ENCODE data around the gene CHRND.

Gene CHRND

GRCh38 chr2:232484628-232485347 lies 41.2 kb upstream of the CHRND start:
- Mint-ChIP-seq H3K27me3 (peaks cover 74% of the 10 kb centered on the region), H3K36me3 (no peaks in the 10 kb centered on the region), H3K27ac (no peak overlapping the region), H3K4me3 (no peak overlapping the region), H3K4me1 (peaks cover 14% of the 10 kb centered on the region), H3K9me3 (no peaks in the 10 kb centered on the region)
- peak; percentile 16 for DNase-seq
- CTCF ChIA-PET = no interaction called here

DNA sequence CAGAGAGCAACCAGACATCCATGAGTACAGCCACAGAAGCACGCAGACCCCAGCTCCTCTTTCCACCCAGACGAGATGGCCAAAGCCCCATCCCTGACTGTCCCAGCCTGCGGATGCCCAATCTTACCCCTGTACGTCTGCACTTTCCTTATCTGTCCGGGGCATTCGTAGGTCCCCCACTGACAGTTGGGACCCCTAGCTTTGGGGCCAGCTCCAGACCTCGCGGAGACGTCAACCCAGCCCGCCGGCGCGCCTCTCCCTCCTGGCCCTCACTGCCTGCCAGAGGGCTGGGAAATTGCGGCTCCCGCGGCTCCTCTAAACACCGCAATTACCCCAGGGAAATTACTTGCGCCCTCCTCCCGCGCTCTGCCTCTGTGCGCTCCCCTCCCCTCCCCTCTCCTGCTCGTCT lies 40.6 kb upstream of the CHRND start:
- Mint-ChIP-seq H3K27me3 (peaks cover 80% of the 10 kb centered on the region), H3K4me3 (no peak overlapping the region), H3K27ac (no peak overlapping the region)

GRCh38 chr2:232485757-232486557 lies 40.0 kb upstream of the CHRND start:
- Mint-ChIP-seq H3K36me3 (no peaks in the 10 kb centered on the region), H3K9me3 (no peaks in the 10 kb centered on the region), H3K27ac (no peak overlapping the region), H3K4me3 (no peak overlapping the region), H3K27me3 (peaks cover 85% of the 10 kb centered on the region), H3K4me1 (peaks cover 14% of the 10 kb centered on the region)
- DNase-seq = peak; percentile 20
- CTCF ChIA-PET = no interaction called here

More for the DNA sequence above, 40.6 kb upstream of the CHRND start:
- no peaks in the 10 kb centered on the region for H3K9me3 Mint-ChIP-seq
- DNase-seq = peak; percentile 19
- CTCF ChIA-PET = no interaction called here
- H3K36me3 Mint-ChIP-seq = no peaks in the 10 kb centered on the region
- peaks cover 14% of the 10 kb centered on the region for H3K4me1 Mint-ChIP-seq

- H3K27me3 Mint-ChIP-seq = peaks cover 89% of the 10 kb centered on the region
These were observed 39.2 kb upstream of the CHRND start for GRCh38 chr2:232486558-232487384.

DNA sequence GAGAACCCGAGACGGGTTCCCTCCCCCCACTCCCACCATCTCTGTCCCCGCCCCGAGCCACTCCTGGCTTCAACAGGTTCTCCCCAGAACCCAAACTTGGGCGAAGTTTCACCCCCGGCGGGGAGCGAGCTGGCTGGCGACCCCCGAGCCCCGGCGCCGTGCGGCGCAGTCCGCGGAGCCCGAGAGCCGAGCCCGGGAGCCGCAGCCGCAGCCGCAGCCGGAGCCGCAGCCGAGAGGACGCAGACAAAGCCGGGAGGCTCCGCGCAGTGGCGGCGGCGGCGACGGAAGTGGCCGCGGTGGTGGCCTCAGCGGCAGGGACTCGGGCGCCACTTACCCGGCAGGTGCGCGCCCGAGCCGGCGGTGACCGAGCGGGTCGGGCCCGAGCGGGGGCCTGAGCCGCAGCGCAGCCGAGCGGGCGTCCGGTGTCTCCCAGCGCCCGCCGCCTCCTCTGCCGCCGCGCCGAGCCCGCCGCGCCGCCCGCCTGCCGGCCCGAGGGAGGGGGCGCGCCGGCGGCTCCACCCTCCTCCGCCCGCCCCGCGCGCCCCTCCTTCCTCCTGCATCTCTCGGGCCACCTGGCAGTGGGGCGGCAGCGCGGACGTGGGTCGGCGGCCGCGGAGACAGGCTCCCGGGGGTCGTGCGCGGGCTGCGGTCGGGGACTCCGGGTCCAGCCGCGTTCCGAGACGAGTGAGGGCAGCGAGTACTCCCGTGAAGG lies 38.4 kb upstream of the CHRND start, which contains the start of gene ECEL1:
TSS of gene ECEL1 (minus strand) at position 450 of the 712 bp plus-strand sequence. CDS start 1,181 bp downstream, outside the sequence.
- CTCF ChIA-PET = no interaction called here
- Mint-ChIP-seq H3K9me3 (no peaks in the 10 kb centered on the region), H3K4me1 (peaks cover 14% of the 10 kb centered on the region), H3K36me3 (no peaks in the 10 kb centered on the region), H3K27me3 (peaks cover 88% of the 10 kb centered on the region), H3K27ac (peak within 1 kb of the TSS; percentile 8), H3K4me3 (peak within 1 kb of the TSS; percentile 29)
- no peak for DNase-seq

More at GRCh38 chr2:232486558-232487384, 39.2 kb upstream of the CHRND start:
- Mint-ChIP-seq H3K9me3 (no peaks in the 10 kb centered on the region), H3K36me3 (no peaks in the 10 kb centered on the region), H3K27ac (no peak overlapping the region), H3K4me3 (no peak overlapping the region), H3K4me1 (peaks cover 14% of the 10 kb centered on the region)
- CTCF ChIA-PET = no interaction called here
- no peak for DNase-seq

DNA sequence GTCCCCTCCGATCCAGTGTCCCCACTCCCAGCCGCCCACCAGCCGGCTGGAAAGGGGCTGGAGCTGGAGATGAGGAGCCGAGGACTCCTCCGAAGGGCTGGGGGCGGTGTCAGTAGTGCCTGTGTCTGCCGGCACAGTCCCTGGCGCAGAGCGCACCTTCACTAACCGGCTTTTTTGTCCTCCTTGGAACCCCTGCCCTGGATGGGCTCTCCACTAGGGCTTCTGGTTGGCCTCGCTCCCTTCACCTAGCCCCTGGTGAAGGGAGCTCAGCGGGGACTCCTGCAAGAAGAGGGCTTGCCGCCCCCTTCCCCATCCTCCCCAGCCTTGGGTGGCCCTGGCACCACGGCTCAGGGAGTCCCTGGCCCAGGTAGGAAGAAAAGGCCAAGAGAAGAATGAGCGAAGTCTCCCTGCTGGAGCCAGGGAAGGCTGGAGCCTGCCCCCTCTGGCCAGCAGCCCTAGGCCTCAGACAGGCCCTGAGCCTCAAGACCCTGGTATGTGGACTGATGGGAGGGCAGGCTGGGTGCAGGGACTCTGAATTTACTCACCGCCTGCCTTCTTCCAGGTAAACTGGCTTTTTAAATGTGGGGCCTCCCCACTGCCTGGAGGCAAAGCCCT lies 37.8 kb upstream of the CHRND start:
- no peak for DNase-seq
- CTCF ChIA-PET = no interaction called here
- no peaks in the 10 kb centered on the region for H3K9me3 Mint-ChIP-seq
- H3K27me3 Mint-ChIP-seq = peaks cover 84% of the 10 kb centered on the region
- no peak overlapping the region for H3K4me3 Mint-ChIP-seq
- peaks cover 14% of the 10 kb centered on the region for H3K4me1 Mint-ChIP-seq
- no peak overlapping the region for H3K27ac Mint-ChIP-seq
- no peaks in the 10 kb centered on the region for H3K36me3 Mint-ChIP-seq

DNA sequence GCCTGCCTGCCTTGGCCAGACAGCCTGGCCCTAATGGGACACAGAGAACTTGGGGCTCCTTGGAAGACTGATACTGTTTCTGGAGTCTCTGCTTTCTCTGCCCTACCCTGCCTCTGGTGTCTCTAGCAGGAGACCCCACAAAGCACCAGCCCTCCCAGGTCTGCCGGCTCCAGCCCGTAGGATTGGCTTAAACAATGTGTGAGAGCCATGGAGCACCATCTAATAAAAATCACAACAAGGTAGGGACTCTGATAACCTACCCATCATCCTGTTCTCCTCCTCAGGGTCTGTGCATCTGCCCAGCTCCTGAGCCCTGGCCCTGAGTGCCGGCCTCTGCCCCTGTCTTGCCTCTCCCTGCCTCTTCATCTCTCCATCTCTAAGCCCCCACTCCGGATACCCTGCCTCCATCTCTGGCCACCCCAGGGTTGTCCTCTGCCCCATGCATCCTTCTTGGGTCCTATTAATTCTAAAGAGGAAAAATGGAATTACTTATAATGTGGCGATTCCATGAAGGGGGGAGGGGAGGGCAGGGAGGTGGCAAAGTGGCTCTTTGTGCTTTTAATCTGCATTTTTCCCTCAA lies 37.1 kb upstream of the CHRND start:
- Mint-ChIP-seq H3K27me3 (peaks cover 81% of the 10 kb centered on the region), H3K27ac (peak overlapping the region; percentile 8), H3K36me3 (no peaks in the 10 kb centered on the region), H3K9me3 (no peaks in the 10 kb centered on the region), H3K4me3 (peak overlapping the region; percentile 29), H3K4me1 (peaks cover 14% of the 10 kb centered on the region)
- CTCF ChIA-PET = no interaction called here
- no peak for DNase-seq

DNA sequence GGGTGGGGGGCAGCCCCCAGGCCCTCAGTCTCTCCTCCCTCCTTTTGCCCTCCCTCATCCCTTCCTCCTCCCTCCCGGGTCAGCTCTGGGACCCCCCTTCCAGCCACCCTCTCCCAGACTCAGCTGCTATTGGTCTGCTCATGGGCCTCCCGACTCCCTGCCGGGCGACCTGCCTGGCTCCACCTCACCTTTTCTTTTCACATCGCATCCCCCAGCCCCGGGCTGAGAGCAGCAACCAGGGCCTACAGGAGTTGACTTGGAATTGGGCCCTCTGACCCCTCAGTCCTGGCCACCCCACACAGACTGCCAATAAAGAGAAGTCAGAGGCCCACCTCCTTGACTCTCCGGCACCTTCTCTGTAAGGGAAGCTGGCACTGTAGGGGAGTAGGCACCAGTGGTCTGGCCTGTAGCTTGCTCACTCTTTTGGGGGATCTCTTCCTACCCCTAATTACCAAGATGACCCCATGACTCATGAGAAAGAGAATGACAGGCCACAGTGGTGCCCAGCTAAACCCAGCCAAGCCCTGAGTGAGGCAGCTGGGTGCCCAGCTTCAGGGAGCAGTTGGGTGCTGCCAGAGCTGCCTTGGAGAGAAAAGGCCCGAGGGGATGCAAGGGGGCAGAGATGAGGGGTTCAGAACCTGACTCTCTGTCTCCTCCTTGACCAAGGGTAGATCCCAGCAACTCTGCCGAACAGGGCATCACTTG lies 36.3 kb upstream of the CHRND start:
- no peaks in the 10 kb centered on the region for H3K9me3 Mint-ChIP-seq
- H3K4me3 Mint-ChIP-seq = no peak overlapping the region
- H3K4me1 Mint-ChIP-seq = peaks cover 14% of the 10 kb centered on the region
- H3K27ac Mint-ChIP-seq = no peak overlapping the region
- CTCF ChIA-PET = interaction anchor here (1.2 kb wide), 1 partner anchor 34 kb away, joined by 3 read pairs; no protein-coding TSS in a partner anchor
- DNase-seq = peak; percentile 11
- H3K36me3 Mint-ChIP-seq = no peaks in the 10 kb centered on the region
- peaks cover 72% of the 10 kb centered on the region for H3K27me3 Mint-ChIP-seq

GRCh38 chr2:232490221-232491138 lies 35.5 kb upstream of the CHRND start:
- Mint-ChIP-seq H3K9me3 (no peaks in the 10 kb centered on the region), H3K27me3 (peaks cover 71% of the 10 kb centered on the region), H3K27ac (no peak overlapping the region), H3K4me3 (no peak overlapping the region), H3K4me1 (peaks cover 8% of the 10 kb centered on the region), H3K36me3 (no peaks in the 10 kb centered on the region)
- DNase-seq = no peak
- CTCF ChIA-PET = interaction anchor here (1.2 kb wide), 1 partner anchor 33 kb away, joined by 3 read pairs; no protein-coding TSS in a partner anchor

DNA sequence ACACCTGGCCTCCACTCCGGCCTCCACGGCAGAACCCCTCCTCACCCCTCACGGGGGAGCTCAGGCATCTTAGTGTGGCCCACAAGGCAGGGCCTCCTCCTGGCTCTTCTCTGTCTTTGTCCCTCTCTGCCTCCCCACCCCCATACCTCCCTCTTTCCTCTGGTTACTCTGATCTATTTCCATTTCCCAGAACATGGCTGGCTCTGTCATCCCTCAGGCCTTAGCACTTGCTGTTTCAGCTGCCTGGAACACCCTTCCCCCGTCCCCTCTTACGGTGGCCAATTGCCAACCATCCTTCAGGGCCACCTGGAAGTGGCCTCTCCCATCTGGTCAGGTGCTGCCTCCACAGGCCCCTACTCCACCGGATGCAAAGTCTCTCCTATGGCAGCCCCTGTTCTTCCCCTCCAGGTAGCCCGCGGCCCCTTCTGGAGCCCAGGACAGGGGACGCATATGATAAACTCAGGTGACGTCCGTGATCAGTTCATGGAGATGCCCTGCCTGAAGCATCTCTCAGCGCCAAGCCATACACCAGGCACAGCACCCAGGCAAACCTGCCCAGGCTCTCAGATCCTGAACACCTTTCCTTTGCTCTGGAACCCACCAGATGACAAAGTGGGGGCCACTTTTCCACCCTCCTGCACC lies 34.7 kb upstream of the CHRND start:
- H3K4me1 Mint-ChIP-seq = peaks cover 8% of the 10 kb centered on the region
- no peak overlapping the region for H3K27ac Mint-ChIP-seq
- no peaks in the 10 kb centered on the region for H3K9me3 Mint-ChIP-seq
- H3K4me3 Mint-ChIP-seq = no peak overlapping the region
- DNase-seq = no peak
- CTCF ChIA-PET = no interaction called here
- H3K27me3 Mint-ChIP-seq = peaks cover 64% of the 10 kb centered on the region
- H3K36me3 Mint-ChIP-seq = no peaks in the 10 kb centered on the region

GRCh38 chr2:232492236-232492848 lies 33.6 kb upstream of the CHRND start:
- CTCF ChIA-PET = no interaction called here
- no peak overlapping the region for H3K27ac Mint-ChIP-seq
- peaks cover 5% of the 10 kb centered on the region for H3K4me1 Mint-ChIP-seq
- no peaks in the 10 kb centered on the region for H3K36me3 Mint-ChIP-seq
- H3K9me3 Mint-ChIP-seq = no peaks in the 10 kb centered on the region
- DNase-seq = no peak
- peaks cover 53% of the 10 kb centered on the region for H3K27me3 Mint-ChIP-seq
- no peak overlapping the region for H3K4me3 Mint-ChIP-seq

Measured in activated naive CD4-positive, alpha-beta T cell treated with anti-CD3 and anti-CD28 coated beads, Interleukin-2, amount 10 ng/mL, durations not matched to agents 7 days and 5 days (primary cell).